K562 (cell line): Measurements from ENCODE around the gene SCN4A. TPM values are rescaled to one million over a fixed set of nuclear protein-coding genes. Genes with fewer than 3 reads are reported as not detected.

Experiments
- ATAC-seq: fragments of 200-7000 bp; cut with Tn5 transposase; 3 replicates; pipeline ENCODE4 v1.9.1; 2020; ENCODE audit warnings: moderate library complexity
- BruUV-seq: library from RNA; stranded (reverse); fragments of 400-500 nt; replicated peaks from 2 replicates; lab custom pipeline; 2021; lab: Mats Ljungman, UMichigan
- CTCF ChIA-PET: fragments of 300-600 bp; formaldehyde crosslinking; extraction: SDS; loops from one replicate; lab custom pipeline; 2021; ENCODE audit warnings: low intra/inter-chr PET ratio; lab: Yijun Ruan, JAX
- POLR2A ChIA-PET: fragments of 300-600, 350-650 bp; sonication (Branson Sonifier 250); formaldehyde crosslinking; extraction: SDS; loops from one replicate; lab custom pipeline; 2021; ENCODE audit warnings: antibody characterized with exemption, inconsistent platforms; lab: Yijun Ruan, JAX
- DNase-seq, 4 experiments: peaks; one replicate each; pipeline versions ENCODE4 v3.0.0 to v3.0.0-alpha.2; 2011 to 2018; ENCODE audit warnings: low spot score in 3 of 4, mixed read lengths in 3 of 4; ENCODE audit errors: extremely low read depth in 1 of 4
- FAIRE-seq: peaks from 2 replicates; lab custom pipeline; 2011; peaks lifted over from hg19 to GRCh38; lab: Jason Lieb, UNC
- H2AFZ ChIP-seq: 2 replicates; pipeline ENCODE4 v1.6.0; 2011; ENCODE audit warnings: low read depth, low read length, control low read depth, inconsistent platforms
- H3K27ac ChIP-seq: fragments of 200-600 bp; 3 replicates; pipeline ENCODE4 v1.8.0; 2011; ENCODE audit warnings: low read depth, mild to moderate bottlenecking, control low read depth, inconsistent platforms, low read length, moderate library complexity, mixed read lengths; ENCODE audit errors: extremely low read depth
- H3K27me3 ChIP-seq, 2 experiments: fragments of 300-600 bp in 1 of 2; 2 replicates in 1 of 2; 3 replicates in 1 of 2; pipeline versions ENCODE4 v1.6.0 to v1.8.0; 2011; ENCODE audit warnings: inconsistent platforms in 2 of 2, low read length in 2 of 2, mild to moderate bottlenecking in 1 of 2, mixed read lengths in 1 of 2, moderate library complexity in 1 of 2; ENCODE audit not compliant: control insufficient read depth in 2 of 2, insufficient read depth in 2 of 2
- H3K36me3 ChIP-seq: fragments of 300-600 bp; 3 replicates; pipeline ENCODE4 v1.8.0; 2011; ENCODE audit warnings: mild to moderate bottlenecking, low read length, inconsistent platforms; ENCODE audit not compliant: control insufficient read depth, insufficient read depth
- H3K4me1 ChIP-seq, 2 experiments: fragments of 200-600 bp in 1 of 2; replicated peaks in 1 of 2; 2 replicates in 1 of 2; 3 replicates in 1 of 2; pipeline versions ENCODE4 v1.5.1 to v1.8.0; 2011; ENCODE audit warnings: inconsistent platforms in 2 of 2, low read length in 2 of 2, mild to moderate bottlenecking in 1 of 2, mixed read lengths in 1 of 2, moderate library complexity in 1 of 2; ENCODE audit not compliant: control insufficient read depth in 2 of 2, insufficient read depth in 2 of 2
- H3K4me2 ChIP-seq: 2 replicates; pipeline ENCODE4 v1.6.1; 2011; ENCODE audit warnings: low read length, control low read depth, inconsistent platforms, mixed read lengths; ENCODE audit not compliant: insufficient read depth
- H3K4me3 ChIP-seq: fragments of 200-600 bp; sonication (generic), shearing (Covaris generic); 2 replicates; pipeline ENCODE4 v1.5.1; 2016; ENCODE audit warnings: control low read depth, inconsistent platforms
- H3K79me2 ChIP-seq: fragments of 200-600 bp; 3 replicates; pipeline ENCODE4 v1.8.0; 2011; ENCODE audit warnings: low read length, inconsistent platforms; ENCODE audit not compliant: control insufficient read depth, insufficient read depth
- H3K9ac ChIP-seq, 2 experiments: 2 replicates each; pipeline versions ENCODE4 v1.6.0 to v1.6.1; 2011; ENCODE audit warnings: low read depth in 2 of 2, low read length in 2 of 2, control low read depth in 1 of 2, inconsistent platforms in 1 of 2, mild to moderate bottlenecking in 1 of 2, mixed read lengths in 1 of 2; ENCODE audit not compliant: insufficient read depth in 1 of 2
- H3K9me1 ChIP-seq: one replicate; pipeline ENCODE4 v1.6.0; 2011; ENCODE audit warnings: inconsistent platforms, mild to moderate bottlenecking, low read length, moderate library complexity; ENCODE audit not compliant: control insufficient read depth, insufficient read depth
- H3K9me3 ChIP-seq: replicated peaks from 2 replicates; pipeline ENCODE4 v1.5.1; 2011; ENCODE audit warnings: low read depth, low read length, inconsistent platforms; ENCODE audit not compliant: control insufficient read depth, insufficient read depth
- H4K20me1 ChIP-seq: replicated peaks from 2 replicates; pipeline ENCODE4 v1.6.1; 2011; ENCODE audit warnings: low read length, inconsistent platforms, mixed read lengths; ENCODE audit not compliant: control insufficient read depth, insufficient read depth
- CREB1 ChIP-seq, 2 experiments: sonication (generic) in 1 of 2; formaldehyde crosslinking in 1 of 2; IDR thresholded peaks; 2 replicates each; pipeline versions ENCODE4 v1.6.1 to v1.8.0; 2012 to 2022; ENCODE audit warnings: inconsistent platforms in 1 of 2, mild to moderate bottlenecking in 1 of 2, missing genetic modification reagents in 1 of 2, moderate library complexity in 1 of 2
- E2F3 ChIP-seq: fragments of 250-450 bp; sonication (Bioruptor Pico); IDR thresholded peaks from 2 replicates; pipeline ENCODE4 v1.4.0; 2020; ENCODE audit warnings: mild to moderate bottlenecking
- GABPA ChIP-seq: fragments of 200-800 bp; sonication (Bioruptor generic); conservative IDR thresholded peaks from 2 replicates; pipeline ENCODE4 v1.6.1; 2016; ENCODE audit warnings: low read depth, missing genetic modification characterization, missing compliant biosample characterization
- GTF2E2 ChIP-seq: fragments of 200-800 bp; sonication (Bioruptor generic); IDR thresholded peaks from 2 replicates; pipeline ENCODE4 v1.6.1; 2016; ENCODE audit warnings: missing genetic modification characterization, missing compliant biosample characterization
- PCBP2 ChIP-seq: fragments of 200-400 bp; formaldehyde crosslinking; IDR thresholded peaks from 2 replicates; pipeline ENCODE4 v1.6.1; 2018; ENCODE audit warnings: low read length, low read depth, mild to moderate bottlenecking, moderate library complexity; ENCODE audit not compliant: poor library complexity, severe bottlenecking
- ZBTB49 ChIP-seq: sonication (generic); formaldehyde crosslinking; IDR thresholded peaks from 2 replicates; pipeline ENCODE4 v1.8.0; 2022; ENCODE audit warnings: missing genetic modification reagents, mild to moderate bottlenecking, borderline replicate concordance
- ZNF655 ChIP-seq: fragments of 250-450 bp; sonication (Bioruptor Pico); IDR thresholded peaks from 2 replicates; pipeline ENCODE4 v1.5.0; 2021
- WGBS: fragments of 100-300 bp; shearing (Covaris generic); methylation state at CpG from one replicate; pipeline ENCODE4 v1.1.6; 2016; ENCODE audit warnings: low coverage, mixed read lengths; ENCODE audit not compliant: insufficient coverage; ENCODE audit errors: missing lambda C conversion rate; 5-methylcytosine and 5-hydroxymethylcytosine counted together
- in situ Hi-C: fragments of 300-500 bp; cut with MboI; formaldehyde crosslinking; loops from 4 replicates; pipeline ENCODE4 v1.15.0; 2018; ENCODE audit warnings: inconsistent platforms, mixed read lengths
- intact Hi-C: fragments of 100-400 bp; cut with micrococcal nuclease; formaldehyde crosslinking; loops from 2 replicates; pipeline ENCODE4 v1.14.2; 2022
- polyA plus RNA-seq, 8 experiments: library from polyadenylated mRNA; depleted of rRNA in 4 of 8; stranded (reverse) in 5 of 8; unstranded in 3 of 8; fragments of >200 nt; fragmentation: Nextera tagmentation in 2 of 8; fragmentation: Illumina TruSeq in 1 of 8; extraction: Ambion mirVana in 2 of 8; extraction: Trizol in 1 of 8; gene quantifications; 2 replicates each; pipeline versions ENCODE4 v1.2.1 to v1.2.3, GENCODE V29; 2011 to 2014; ENCODE audit warnings: inconsistent platforms in 1 of 8, missing spikeins in 1 of 8
- total RNA-seq, 7 experiments: library from RNA; depleted of rRNA in 6 of 7; stranded (reverse); fragments of >200 nt in 6 of 7; fragmentation: Illumina TruSeq in 2 of 7; extraction: Trizol in 2 of 7; gene quantifications; 2 replicates each; pipeline versions ENCODE4 v1.2.1 to v1.2.3, GENCODE V29; 2011 to 2021; ENCODE audit warnings: low replicate concordance in 1 of 7

Gene SCN4A
- total and polyA plus RNA-seq, 9 of the 15 experiments (the other 6 are each of a cell fraction or from before 2014, with no cell fraction given): 0.29 to 2.6 (median 1.4) TPM

DNA sequence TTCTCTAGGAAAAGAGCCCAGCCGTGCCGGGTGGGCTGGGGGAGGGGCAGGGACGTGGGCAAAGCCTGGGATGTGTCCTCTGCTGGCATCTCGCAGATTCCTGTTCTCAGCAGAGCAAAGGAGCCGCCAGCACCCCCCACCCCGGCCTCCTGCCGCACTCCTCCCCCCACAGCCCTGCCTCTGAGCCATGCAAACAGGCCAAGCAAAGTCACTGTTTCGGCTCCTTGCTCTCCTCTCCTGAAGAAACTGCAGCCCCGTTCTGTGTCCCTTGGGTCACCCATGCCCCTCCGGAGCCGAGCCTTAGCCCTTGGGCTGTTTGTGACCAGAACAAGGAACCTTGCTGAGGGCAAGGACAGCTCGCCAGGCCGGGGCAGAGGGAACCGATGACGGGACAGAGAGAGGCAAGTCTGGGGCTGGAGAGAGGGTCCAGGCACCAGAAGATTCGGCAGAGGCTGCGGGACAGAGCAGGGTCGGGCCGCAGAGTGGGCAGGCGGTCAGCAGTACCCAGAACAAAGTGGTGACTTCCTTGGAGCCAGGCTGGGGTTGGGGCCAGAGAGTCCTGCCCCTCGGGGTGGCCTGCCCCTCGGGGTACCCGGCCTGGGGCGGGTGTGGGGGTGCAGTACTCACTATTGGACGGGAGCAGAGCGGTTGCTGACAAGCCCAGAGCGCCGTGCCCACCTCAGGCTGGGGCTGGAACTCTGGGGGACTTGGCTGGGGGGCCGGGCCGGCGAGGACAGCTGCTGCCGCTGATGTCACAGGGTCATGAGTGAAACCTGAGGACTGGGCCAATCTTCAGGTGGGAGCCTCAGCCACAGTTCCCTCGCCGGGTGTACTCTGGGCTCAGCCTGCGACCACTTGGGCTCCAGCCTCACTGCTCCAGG lies 16.3 kb upstream of the SCN4A start:
- Histone ChIP-seq H3K27ac (no peak overlapping the region), H3K4me2 (no peak overlapping the region), H3K9me1 (no peaks in the 10 kb centered on the region), H3K4me1 (peaks cover 7 to 37% of the 10 kb centered on the region in 2 experiments), H2AFZ (no peak overlapping the region), H3K9me3 (no peaks in the 10 kb centered on the region), H4K20me1 (no peaks in the 10 kb centered on the region), H3K36me3 (no peaks in the 10 kb centered on the region), H3K9ac (peak overlapping the region in 1 of 2 experiments; percentile 79; a peak in 1 of 4 replicates), H3K4me3 (no peak overlapping the region), H3K79me2 (no peaks in the 10 kb centered on the region), H3K27me3 (peaks cover 12 to 28% of the 10 kb centered on the region in 2 experiments; a peak in 4 of 5 replicates)
- ATAC-seq (0 out of 3 replicates have a peak, but pooled peaks have one; percentile 16), FAIRE-seq (no peak), DNase-seq (no peak)
- in situ Hi-C loops (no loop called here), intact Hi-C loops (no loop called here)
- CTCF ChIA-PET: interaction anchor here (0.6 to 1.0 kb wide), 3 partner anchors 27 to 70 kb away, joined by 3 read pairs; partner anchors contain the start of gene GH1
- BruUV-seq: no TSS peak
- TF ChIP-seq GTF2E2 (tag): no peak
- TF ChIP-seq GABPA (tag): no peak
- no peak for TF ChIP-seq CREB1 (IDR thresholded peaks at IDR 0.05)
- no peak for TF ChIP-seq CREB1 (CRISPR knock-in tag; IDR thresholded peaks at IDR 0.05)
- TF ChIP-seq E2F3 (CRISPR knock-in tag): no peak
- no peak for TF ChIP-seq ZBTB49 (CRISPR knock-in tag)
- no peak for TF ChIP-seq ZNF655 (CRISPR knock-in tag)
- TF ChIP-seq PCBP2: no peak
- POLR2A ChIA-PET: no interaction called here
- WGBS: 22% methylated on average over 13 of the region's 35 CpGs
